ENCODE measurements around the gene EXPH5.

EXPH5 gene

GRCh38 chr11:108466405-108466804 lies 127.2 kb downstream of the EXPH5 start:
- DNase-seq (ENCODE audit: low spot score), result no peak
